Pericardium fibroblast (primary cell): ENCODE results near the gene PPP1R2C. TPM values are rescaled to one million over a fixed set of nuclear protein-coding genes. Genes with fewer than 3 reads are reported as not detected.

ENCODE experiments used
- total RNA-seq: library from RNA; depleted of rRNA; stranded (reverse); fragments of >200 nt; gene quantifications from 2 replicates; pipeline ENCODE4 v1.2.3, GENCODE V29; 2015

Gene PPP1R2C
- total RNA-seq, result not detected in 2 replicates

DNA sequence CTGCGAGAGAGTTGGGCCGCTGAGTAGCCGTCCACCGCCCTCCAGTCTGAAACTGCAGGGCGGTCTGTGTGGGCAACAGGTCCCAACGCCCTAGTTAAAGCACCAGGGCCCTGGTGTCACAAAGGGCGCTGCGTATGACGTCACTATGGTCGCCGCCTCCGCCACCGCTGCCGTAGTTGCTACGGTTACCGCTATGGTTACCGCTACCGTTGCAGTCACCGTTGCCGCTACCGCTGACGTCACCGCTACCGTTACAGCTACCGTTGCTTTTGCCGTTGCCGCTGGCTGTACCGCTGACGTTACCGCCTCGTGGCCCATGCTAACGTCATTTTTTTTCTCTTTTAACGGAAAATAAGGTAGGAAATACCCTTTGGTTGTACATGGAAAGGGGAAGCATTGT is at the start of gene PPP1R2C:
Gene PPP1R2C, minus strand, starts transcription at position 68 of the 400 bp plus-strand sequence. CDS start 84 bp downstream, outside the sequence.

